HEK293T (cell line): ENCODE measurements around the gene KRCC1.
A peak's percentile ranks its signal among the peaks of the same experiment; 100 is the strongest.

ENCODE experiments used
- CTCF ChIA-PET: fragments of 350-600 bp; formaldehyde crosslinking; extraction: SDS; loops from one replicate; lab custom pipeline; 2021; ENCODE audit warnings: antibody characterized with exemption, inconsistent platforms; lab: Yijun Ruan, JAX
- POLR2A ChIA-PET: fragments of 350-600 bp; formaldehyde crosslinking; extraction: SDS; loops from one replicate; lab custom pipeline; 2020; ENCODE audit warnings: antibody characterized with exemption, inconsistent platforms; lab: Yijun Ruan, JAX
- DNase-seq: peaks from one replicate; pipeline ENCODE4 v3.0.0; 2012; ENCODE audit warnings: mixed read lengths; ENCODE audit errors: extremely low spot score
- ARNT ChIP-seq: fragments of 450-650 bp; IDR thresholded peaks from 2 replicates; pipeline ENCODE4 v1.6.1; 2017; ENCODE audit warnings: mild to moderate bottlenecking
- BHLHE40 ChIP-seq: fragments of 450-650 bp; IDR thresholded peaks from 2 replicates; pipeline ENCODE4 v1.6.1; 2016; ENCODE audit warnings: mild to moderate bottlenecking, moderate library complexity, borderline replicate concordance
- CTBP1 ChIP-seq: fragments of 450-650 bp; IDR thresholded peaks from 2 replicates; pipeline ENCODE4 v1.6.1; 2016; ENCODE audit warnings: borderline replicate concordance
- ELF4 ChIP-seq: fragments of 450-650 bp; IDR thresholded peaks from 2 replicates; pipeline ENCODE4 v1.6.1; 2017; ENCODE audit warnings: antibody characterized with exemption
- FOXA1 ChIP-seq: fragments of 450-650 bp; IDR thresholded peaks from 2 replicates; pipeline ENCODE4 v1.6.1; 2016; ENCODE audit warnings: mild to moderate bottlenecking
- FOXK2 ChIP-seq: fragments of 450-650 bp; IDR thresholded peaks from 2 replicates; pipeline ENCODE4 v1.6.1; 2016; ENCODE audit warnings: mild to moderate bottlenecking
- FOXM1 ChIP-seq: fragments of 450-650 bp; IDR thresholded peaks from 2 replicates; pipeline ENCODE4 v1.6.1; 2017; ENCODE audit warnings: mild to moderate bottlenecking, borderline replicate concordance
- HDGF ChIP-seq: fragments of 450-650 bp; IDR thresholded peaks from 2 replicates; pipeline ENCODE4 v1.6.1; 2017; ENCODE audit warnings: antibody characterized with exemption, borderline replicate concordance
- L3MBTL2 ChIP-seq: fragments of 450-650 bp; conservative IDR thresholded peaks from 2 replicates; pipeline ENCODE4 v1.6.1; 2016; ENCODE audit warnings: mild to moderate bottlenecking
- LEF1 ChIP-seq: fragments of 450-650 bp; IDR thresholded peaks from 2 replicates; pipeline ENCODE4 v1.6.1; 2017; ENCODE audit warnings: mild to moderate bottlenecking, borderline replicate concordance
- NFRKB ChIP-seq: fragments of 450-650 bp; IDR thresholded peaks from 2 replicates; pipeline ENCODE4 v1.6.1; 2016; ENCODE audit warnings: mild to moderate bottlenecking, moderate library complexity
- SP1 ChIP-seq: fragments of 450-650 bp; IDR thresholded peaks from 2 replicates; pipeline ENCODE4 v1.6.1; 2017
- SUZ12 ChIP-seq: fragments of 450-650 bp; IDR thresholded peaks from 2 replicates; pipeline ENCODE4 v1.6.1; 2016; ENCODE audit warnings: mild to moderate bottlenecking
- TARDBP ChIP-seq: fragments of 450-650 bp; IDR thresholded peaks from 2 replicates; pipeline ENCODE4 v1.6.1; 2016
- ZNF384 ChIP-seq: fragments of 450-650 bp; IDR thresholded peaks from 2 replicates; pipeline ENCODE4 v1.6.1; 2016
- TF ChIP-seq, protein P1 (sequence below): fragments of 450-650 bp; IDR thresholded peaks from 2 replicates; pipeline ENCODE4 v1.6.1; 2016

KRCC1 gene

DNA sequence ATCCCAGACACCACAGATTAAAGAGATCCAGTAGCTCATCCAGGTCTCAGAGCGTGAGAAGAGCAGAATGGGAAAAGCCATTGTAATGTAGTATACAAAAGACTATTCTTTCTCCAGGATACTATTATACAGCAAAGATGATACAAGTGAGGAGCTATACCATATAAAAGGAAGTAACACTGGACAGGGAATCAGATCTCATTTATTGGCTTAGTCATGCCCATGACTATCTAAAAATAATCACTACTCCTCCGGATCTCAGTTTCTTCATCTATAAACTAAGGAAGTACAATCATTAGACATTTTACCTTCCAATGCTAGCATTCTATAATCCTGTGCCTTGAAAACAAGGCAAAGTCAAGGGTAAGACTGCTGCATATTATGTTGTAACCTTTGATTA is 19.4 kb downstream of the KRCC1 start:
- POLR2A ChIA-PET = no interaction called here
- CTCF ChIA-PET = no interaction called here
- no peak for DNase-seq
- TF ChIP-seq FOXK2 (no peak), ELF4 (no peak), BHLHE40 (no peak)

DNA sequence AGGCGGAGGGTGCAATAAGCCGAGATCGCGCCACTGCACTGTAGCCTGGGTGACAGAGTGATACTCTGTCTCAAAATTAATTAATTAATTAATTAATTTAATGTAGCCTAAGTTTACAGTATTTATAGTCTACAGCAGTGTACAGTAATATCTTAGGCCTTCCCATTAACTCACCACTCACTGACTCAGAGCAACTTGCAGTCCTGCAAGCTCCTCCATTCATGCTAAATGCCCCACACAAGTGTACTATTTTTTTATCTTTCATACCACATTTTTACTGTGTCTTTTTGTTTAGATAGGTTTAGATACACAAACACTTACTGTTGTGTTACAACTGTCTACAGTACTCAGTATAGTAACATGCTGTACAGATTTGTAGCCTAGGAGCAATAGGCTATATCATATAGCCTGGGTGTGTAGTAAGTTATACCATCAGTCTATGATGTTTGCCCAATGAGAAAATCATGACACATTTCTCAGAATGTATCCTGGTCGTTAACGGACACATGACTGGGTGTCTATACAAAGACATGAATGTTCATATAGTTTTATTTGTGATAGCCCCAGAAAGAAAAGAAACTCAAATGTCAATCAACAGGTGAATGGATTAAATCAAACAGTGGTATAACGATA is 23.4 kb downstream of the KRCC1 start:
- no peak for TF ChIP-seq LEF1
- TF ChIP-seq TARDBP = no peak
- TF ChIP-seq FOXM1 = no peak
- TF ChIP-seq ARNT = no peak
- TF ChIP-seq, protein P1, sequence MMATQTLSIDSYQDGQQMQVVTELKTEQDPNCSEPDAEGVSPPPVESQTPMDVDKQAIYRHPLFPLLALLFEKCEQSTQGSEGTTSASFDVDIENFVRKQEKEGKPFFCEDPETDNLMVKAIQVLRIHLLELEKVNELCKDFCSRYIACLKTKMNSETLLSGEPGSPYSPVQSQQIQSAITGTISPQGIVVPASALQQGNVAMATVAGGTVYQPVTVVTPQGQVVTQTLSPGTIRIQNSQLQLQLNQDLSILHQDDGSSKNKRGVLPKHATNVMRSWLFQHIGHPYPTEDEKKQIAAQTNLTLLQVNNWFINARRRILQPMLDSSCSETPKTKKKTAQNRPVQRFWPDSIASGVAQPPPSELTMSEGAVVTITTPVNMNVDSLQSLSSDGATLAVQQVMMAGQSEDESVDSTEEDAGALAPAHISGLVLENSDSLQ = no peak
- TF ChIP-seq CTBP1 = no peak
- no peak for TF ChIP-seq ELF4
- TF ChIP-seq SUZ12 = no peak
- no peak for TF ChIP-seq HDGF
- no peak for TF ChIP-seq BHLHE40
- TF ChIP-seq FOXK2 = no peak
- TF ChIP-seq NFRKB = no peak
- no peak for TF ChIP-seq FOXA1
- TF ChIP-seq ZNF384 = no peak
- no peak for TF ChIP-seq SP1
- no peak for TF ChIP-seq L3MBTL2
- DNase-seq = no peak
- POLR2A ChIA-PET = no interaction called here
- CTCF ChIA-PET = no interaction called here

DNA sequence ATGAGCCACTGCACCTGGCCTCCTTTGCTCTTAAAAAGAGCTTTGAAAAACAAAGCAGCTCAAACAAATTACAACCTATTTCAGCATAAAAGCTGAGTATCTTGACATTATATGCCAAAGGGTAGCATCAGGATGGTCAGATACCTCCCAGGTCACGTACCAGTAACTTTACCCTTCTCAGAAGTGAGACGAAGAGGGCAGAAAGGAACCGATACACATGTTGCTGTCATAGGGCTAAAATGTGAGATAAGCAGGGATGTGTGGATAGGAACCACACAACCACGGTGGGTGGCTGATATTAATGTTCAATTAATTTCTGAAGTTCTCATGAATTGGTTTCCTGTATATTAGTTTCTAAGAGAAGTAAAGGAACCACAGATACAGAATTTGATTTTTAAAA is 26.7 kb downstream of the KRCC1 start:
- CTCF ChIA-PET = interaction anchor here (0.6 to 1.0 kb wide), 2 partner anchors 9 to 16 kb away, joined by 3 to 5 read pairs; no protein-coding TSS in a partner anchor
- DNase-seq = no peak
- POLR2A ChIA-PET = interaction anchor here (1.1 kb wide), 1 partner anchor 26 kb away, joined by 3 read pairs; no protein-coding TSS in a partner anchor
- no peak for TF ChIP-seq LEF1
- TF ChIP-seq CTBP1 = no peak
- no peak for TF ChIP-seq FOXM1
- TF ChIP-seq BHLHE40 = no peak
- no peak for TF ChIP-seq L3MBTL2
- TF ChIP-seq TARDBP = no peak
- TF ChIP-seq SUZ12 = no peak
- no peak for TF ChIP-seq SP1

DNA sequence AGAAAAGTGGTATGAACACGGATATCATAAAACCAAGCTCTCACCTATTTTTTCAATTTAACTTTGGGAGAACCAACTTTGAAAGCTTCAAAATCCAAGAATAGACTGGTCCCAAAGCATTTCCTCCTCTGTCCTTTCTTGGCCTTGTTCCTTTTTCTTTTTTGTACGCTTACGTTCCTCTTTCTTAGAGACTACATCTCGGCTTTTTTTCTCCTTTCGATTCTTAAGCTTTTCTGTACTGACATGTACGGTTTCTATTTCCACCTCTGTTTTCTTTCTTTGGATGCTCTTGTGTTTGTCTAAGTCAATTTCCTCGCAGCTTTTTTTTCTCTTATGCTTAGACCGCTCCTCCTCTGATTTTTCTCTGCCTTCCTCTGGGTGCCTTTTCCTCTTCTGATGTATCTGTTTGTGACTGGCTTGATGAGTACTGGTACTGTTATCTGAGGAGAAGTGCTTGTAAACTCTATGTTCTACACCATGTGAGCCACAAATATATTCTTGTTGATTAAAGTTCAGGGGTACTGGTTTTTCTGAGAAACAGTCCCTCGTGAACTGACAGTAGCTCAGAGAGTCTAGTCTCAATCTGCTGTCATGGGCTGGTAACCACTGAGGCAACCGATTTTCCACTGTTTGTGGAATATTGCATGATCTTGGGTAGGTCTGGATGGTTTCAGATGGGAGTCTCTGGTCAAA is 27.7 kb downstream of the KRCC1 start:
- TF ChIP-seq ZNF384 (no peak), ARNT (no peak), FOXM1 (no peak), BHLHE40 (no peak), HDGF (no peak), NFRKB (no peak), L3MBTL2 (no peak), SUZ12 (no peak), FOXK2 (no peak)
- CTCF ChIA-PET = no interaction called here
- POLR2A ChIA-PET = interaction anchor here (1.1 kb wide), 1 partner anchor 27 kb away, joined by 3 read pairs; no protein-coding TSS in a partner anchor
- no peak for DNase-seq

- no peak for DNase-seq
- ChIA-PET POLR2A (no interaction called here), CTCF (no interaction called here)
- TF ChIP-seq SP1 (no peak), CTBP1 (no peak), FOXA1 (no peak), HDGF (no peak), LEF1 (no peak), BHLHE40 (no peak), L3MBTL2 (no peak)
- TF ChIP-seq, protein P1 = 0 out of 2 replicates have a peak, but pooled peaks have one; percentile 21
These were observed 31.1 kb downstream of the KRCC1 start for GRCh38 chr2:88024509-88024908.

- TF ChIP-seq ELF4 (no peak), FOXK2 (no peak), FOXM1 (no peak), HDGF (no peak), BHLHE40 (no peak), FOXA1 (no peak), NFRKB (no peak), ARNT (no peak), SP1 (no peak), SUZ12 (no peak), L3MBTL2 (no peak), ZNF384 (no peak), CTBP1 (no peak), LEF1 (no peak), TARDBP (no peak)
- TF ChIP-seq, protein P1 = no peak
- ChIA-PET CTCF (no interaction called here), POLR2A (no interaction called here)
- no peak for DNase-seq
These were observed 33.0 kb downstream of the KRCC1 start for GRCh38 chr2:88022669-88022921.
